Measurements from ENCODE around the gene COL6A1. TPM values are rescaled to one million over a fixed set of nuclear protein-coding genes. Genes with fewer than 3 reads are reported as not detected.
"Not testable (repeated sequence)": the region's sequence is repeated elsewhere in the genome, so short reads cannot be mapped to it uniquely, and the experiment has no call there.

COL6A1 gene
- total and polyA plus RNA-seq, 5 donors from 2014 or later = 0.10 to 2.2 (median 0.78) TPM

- no peak overlapping the region for H3K4me3 ChIP-seq (ENCODE audit: low read depth, low read length)
- Mint-ChIP-seq H3K4me3 (no peak overlapping the region), H3K36me3 (no peaks in the 10 kb centered on the region), H3K9me3 (peaks cover 0 to 4% (median 0%) of the 10 kb centered on the region in 7 donors), H3K27ac (no peak overlapping the region), H3K4me1 (peaks cover 0 to 4% (median under 1%) of the 10 kb centered on the region in 4 donors), H3K27me3 (peaks cover 6% of the 10 kb centered on the region)
- H3K27me3 ChIP-seq (ENCODE audit: control insufficient read depth, insufficient read depth, low read length) = no peaks in the 10 kb centered on the region
- H3K27ac ChIP-seq (ENCODE audit: insufficient read depth, low read length, poor library complexity, severe bottlenecking) = no peak overlapping the region
- no peaks in the 10 kb centered on the region for H3K4me1 ChIP-seq (ENCODE audit: control insufficient read depth, insufficient read depth, low read length, poor library complexity, severe bottlenecking)
- no peaks in the 10 kb centered on the region for H3K36me3 ChIP-seq (ENCODE audit: control insufficient read depth, insufficient read depth, low read length)
- no peaks in the 10 kb centered on the region for H3K9me3 ChIP-seq (ENCODE audit: control insufficient read depth in 2 of 2, low read length in 2 of 2)
- ATAC-seq (ENCODE audit: low read depth in 2 of 2) (no peak), DNase-seq (no peak)
These were observed 31.4 kb upstream of the COL6A1 start for GRCh38 chr21:45949928-45950739.

GRCh38 chr21:45950740-45951515, 30.6 kb upstream of the COL6A1 start:
- DNase-seq (no peak), ATAC-seq (ENCODE audit: low read depth in 2 of 2) (no peak)
- Mint-ChIP-seq H3K27me3 (peaks cover 11% of the 10 kb centered on the region), H3K27ac (no peak overlapping the region), H3K36me3 (no peaks in the 10 kb centered on the region), H3K4me3 (no peak overlapping the region), H3K9me3 (peaks cover 0 to 4% (median 0%) of the 10 kb centered on the region in 7 donors), H3K4me1 (peaks cover 0 to 4% (median under 1%) of the 10 kb centered on the region in 4 donors)
- Histone ChIP-seq H3K27ac (ENCODE audit: insufficient read depth, low read length, poor library complexity, severe bottlenecking) (no peak overlapping the region), H3K4me3 (ENCODE audit: low read depth, low read length) (no peak overlapping the region), H3K9me3 (ENCODE audit: control insufficient read depth in 2 of 2, low read length in 2 of 2) (no peaks in the 10 kb centered on the region), H3K4me1 (ENCODE audit: control insufficient read depth, insufficient read depth, low read length, poor library complexity, severe bottlenecking) (no peaks in the 10 kb centered on the region), H3K27me3 (ENCODE audit: control insufficient read depth, insufficient read depth, low read length) (no peaks in the 10 kb centered on the region), H3K36me3 (ENCODE audit: control insufficient read depth, insufficient read depth, low read length) (no peaks in the 10 kb centered on the region)

GRCh38 chr21:45951676-45952075, 29.9 kb upstream of the COL6A1 start:
- Mint-ChIP-seq H3K27me3 (peaks cover 11% of the 10 kb centered on the region), H3K4me3 (no peak overlapping the region), H3K4me1 (peaks cover 0 to 2% (median under 1%) of the 10 kb centered on the region in 4 donors), H3K36me3 (no peaks in the 10 kb centered on the region), H3K27ac (no peak overlapping the region), H3K9me3 (peaks cover 0 to 4% (median 0%) of the 10 kb centered on the region in 7 donors)
- no peak overlapping the region for H3K27ac ChIP-seq (ENCODE audit: insufficient read depth, low read length, poor library complexity, severe bottlenecking)
- DNase-seq (no peak), ATAC-seq (ENCODE audit: low read depth in 2 of 2) (no peak)
- no peaks in the 10 kb centered on the region for H3K27me3 ChIP-seq (ENCODE audit: control insufficient read depth, insufficient read depth, low read length)
- no peak overlapping the region for H3K4me3 ChIP-seq (ENCODE audit: low read depth, low read length)
- H3K36me3 ChIP-seq (ENCODE audit: control insufficient read depth, insufficient read depth, low read length) = no peaks in the 10 kb centered on the region
- H3K4me1 ChIP-seq (ENCODE audit: control insufficient read depth, insufficient read depth, low read length, poor library complexity, severe bottlenecking) = no peaks in the 10 kb centered on the region
- H3K9me3 ChIP-seq (ENCODE audit: control insufficient read depth in 2 of 2, low read length in 2 of 2) = no peaks in the 10 kb centered on the region

- not testable (repeated sequence) for H3K27ac Mint-ChIP-seq; H3K9me3 ChIP-seq (ENCODE audit: control insufficient read depth in 2 of 2, low read length in 2 of 2); H3K9me3 Mint-ChIP-seq; H3K4me3 ChIP-seq (ENCODE audit: low read depth, low read length); H3K4me1 Mint-ChIP-seq; H3K27me3 ChIP-seq (ENCODE audit: control insufficient read depth, insufficient read depth, low read length); H3K36me3 ChIP-seq (ENCODE audit: control insufficient read depth, insufficient read depth, low read length); DNase-seq; H3K4me1 ChIP-seq (ENCODE audit: control insufficient read depth, insufficient read depth, low read length, poor library complexity, severe bottlenecking); H3K36me3 Mint-ChIP-seq; ATAC-seq (ENCODE audit: low read depth in 2 of 2); H3K27ac ChIP-seq (ENCODE audit: insufficient read depth, low read length, poor library complexity, severe bottlenecking)
- H3K4me3 Mint-ChIP-seq = peak overlapping the region in 1 of 4 donors; percentile 36
- H3K27me3 Mint-ChIP-seq = peaks cover 16% of the 10 kb centered on the region
These were observed 29.0 kb upstream of the COL6A1 start for GRCh38 chr21:45952527-45952926.

- peaks cover 0 to 4% (median 0%) of the 10 kb centered on the region in 7 donors for H3K9me3 Mint-ChIP-seq
- no peak overlapping the region for H3K4me3 Mint-ChIP-seq
- Histone ChIP-seq H3K36me3 (ENCODE audit: control insufficient read depth, insufficient read depth, low read length) (no peaks in the 10 kb centered on the region), H3K4me3 (ENCODE audit: low read depth, low read length) (no peak overlapping the region), H3K27ac (ENCODE audit: insufficient read depth, low read length, poor library complexity, severe bottlenecking) (no peak overlapping the region), H3K4me1 (ENCODE audit: control insufficient read depth, insufficient read depth, low read length, poor library complexity, severe bottlenecking) (no peaks in the 10 kb centered on the region), H3K27me3 (ENCODE audit: control insufficient read depth, insufficient read depth, low read length) (no peaks in the 10 kb centered on the region), H3K9me3 (ENCODE audit: control insufficient read depth in 2 of 2, low read length in 2 of 2) (no peaks in the 10 kb centered on the region)
- no peak overlapping the region for H3K27ac Mint-ChIP-seq
- no peaks in the 10 kb centered on the region for H3K36me3 Mint-ChIP-seq
- ATAC-seq (ENCODE audit: low read depth in 2 of 2) (no peak), DNase-seq (no peak)
- H3K4me1 Mint-ChIP-seq = peaks cover 0 to 2% (median 0%) of the 10 kb centered on the region in 4 donors
- H3K27me3 Mint-ChIP-seq = peaks cover 20% of the 10 kb centered on the region
These were observed 28.6 kb upstream of the COL6A1 start for GRCh38 chr21:45952974-45953373.

- peaks cover 0 to 4% (median 0%) of the 10 kb centered on the region in 7 donors for H3K9me3 Mint-ChIP-seq
- no peak overlapping the region for H3K4me3 ChIP-seq (ENCODE audit: low read depth, low read length)
- H3K27ac Mint-ChIP-seq = no peak overlapping the region
- no peaks in the 10 kb centered on the region for H3K4me1 ChIP-seq (ENCODE audit: control insufficient read depth, insufficient read depth, low read length, poor library complexity, severe bottlenecking)
- H3K4me3 Mint-ChIP-seq = no peak overlapping the region
- H3K4me1 Mint-ChIP-seq = peaks cover 0 to 2% (median 0%) of the 10 kb centered on the region in 4 donors
- H3K27ac ChIP-seq (ENCODE audit: insufficient read depth, low read length, poor library complexity, severe bottlenecking) = no peak overlapping the region
- H3K36me3 Mint-ChIP-seq = no peaks in the 10 kb centered on the region
- no peaks in the 10 kb centered on the region for H3K9me3 ChIP-seq (ENCODE audit: control insufficient read depth in 2 of 2, low read length in 2 of 2)
- H3K27me3 ChIP-seq (ENCODE audit: control insufficient read depth, insufficient read depth, low read length) = no peaks in the 10 kb centered on the region
- ATAC-seq (ENCODE audit: low read depth in 2 of 2) (no peak), DNase-seq (no peak)
- no peaks in the 10 kb centered on the region for H3K36me3 ChIP-seq (ENCODE audit: control insufficient read depth, insufficient read depth, low read length)
- H3K27me3 Mint-ChIP-seq = peaks cover 33% of the 10 kb centered on the region
These were observed 27.3 kb upstream of the COL6A1 start for GRCh38 chr21:45954261-45954660.

GRCh38 chr21:45954921-45955320, 26.6 kb upstream of the COL6A1 start:
- no peaks in the 10 kb centered on the region for H3K4me1 ChIP-seq (ENCODE audit: control insufficient read depth, insufficient read depth, low read length, poor library complexity, severe bottlenecking)
- no peak overlapping the region for H3K4me3 ChIP-seq (ENCODE audit: low read depth, low read length)
- no peak overlapping the region for H3K27ac ChIP-seq (ENCODE audit: insufficient read depth, low read length, poor library complexity, severe bottlenecking)
- Mint-ChIP-seq H3K9me3 (peaks cover 0 to 4% (median 0%) of the 10 kb centered on the region in 7 donors), H3K27ac (no peak overlapping the region), H3K4me3 (no peak overlapping the region), H3K4me1 (peaks cover 0 to 2% (median 0%) of the 10 kb centered on the region in 4 donors), H3K27me3 (peaks cover 35% of the 10 kb centered on the region), H3K36me3 (no peaks in the 10 kb centered on the region)
- no peak for DNase-seq
- H3K27me3 ChIP-seq (ENCODE audit: control insufficient read depth, insufficient read depth, low read length) = no peaks in the 10 kb centered on the region
- H3K36me3 ChIP-seq (ENCODE audit: control insufficient read depth, insufficient read depth, low read length) = no peaks in the 10 kb centered on the region
- no peaks in the 10 kb centered on the region for H3K9me3 ChIP-seq (ENCODE audit: control insufficient read depth in 2 of 2, low read length in 2 of 2)
- no peak for ATAC-seq (ENCODE audit: low read depth in 2 of 2)
